Measurements from ENCODE around the gene KLHL24.
A peak's percentile ranks its signal among the peaks of the same experiment; 100 is the strongest.
"Not testable (repeated sequence)": the region's sequence is repeated elsewhere in the genome, so short reads cannot be mapped to it uniquely, and the experiment has no call there.

Gene KLHL24

DNA sequence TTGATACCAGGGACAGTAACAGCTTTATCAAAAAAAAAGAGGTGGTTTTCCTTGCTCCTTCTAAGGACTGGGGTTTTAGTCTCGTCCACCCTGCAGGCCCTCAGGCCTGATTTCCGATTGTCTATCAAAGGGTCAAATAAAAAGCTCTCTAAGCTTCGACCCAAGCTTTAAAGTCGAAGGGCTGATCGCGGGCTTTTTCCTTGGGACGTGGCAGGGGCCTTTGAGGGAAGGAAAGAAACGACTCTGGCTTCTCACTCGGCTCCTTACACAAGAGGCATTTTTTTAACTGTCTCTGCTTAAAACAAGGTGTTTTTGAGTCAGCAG lies 354 bp upstream of the KLHL24 start:
- Histone ChIP-seq H3K4me2 (ENCODE audit: low read length) (peak overlapping the region; percentile 74), H4K12ac (ENCODE audit: low read depth, low read length) (peak overlapping the region; percentile 56), H3K4me3 (ENCODE audit: low read depth, low read length) (peak overlapping the region; percentile 95), H3K14ac (ENCODE audit: low read length) (peak overlapping the region; percentile 33), H3K36me3 (ENCODE audit: control insufficient read depth in 1 of 2, insufficient read depth in 2 of 2, low read length in 2 of 2) (no peaks in the 10 kb centered on the region), H2BK12ac (ENCODE audit: low read length) (no peak overlapping the region), H4K8ac (ENCODE audit: low read depth, low read length) (peak overlapping the region; percentile 79), H3K79me1 (ENCODE audit: low read length) (peaks cover 11% of the 10 kb centered on the region), H3K23ac (ENCODE audit: low read length) (no peak overlapping the region), H4K91ac (ENCODE audit: low read depth, low read length) (peak overlapping the region; percentile 39), H2AK5ac (ENCODE audit: low read length) (no peak overlapping the region), H3K4me1 (ENCODE audit: control insufficient read depth in 1 of 2, insufficient read depth in 2 of 2, low read length in 2 of 2) (no peaks in the 10 kb centered on the region), H3K18ac (ENCODE audit: low read length) (no peak overlapping the region), H2BK5ac (ENCODE audit: low read depth, low read length, poor library complexity) (no peak overlapping the region), H2BK120ac (ENCODE audit: insufficient read depth, low read length, poor library complexity) (peak overlapping the region; percentile 48), H3K9me3 (ENCODE audit: insufficient read depth, low read depth, low read length) (no peaks in the 10 kb centered on the region), H3K27ac (ENCODE audit: low read depth, low read length) (no peak overlapping the region), H3K4ac (ENCODE audit: low read depth, low read length) (no peak overlapping the region), H2AFZ (ENCODE audit: insufficient read depth, low read length, poor library complexity) (peak overlapping the region; percentile 50), H3K9ac (ENCODE audit: low read length) (no peak overlapping the region), H3K27me3 (ENCODE audit: insufficient read depth, low read length) (no peaks in the 10 kb centered on the region), H3K79me2 (ENCODE audit: control insufficient read depth, insufficient read depth, low read length, poor library complexity) (peaks cover 8% of the 10 kb centered on the region)
- no CpG with 5 or more reads among the region's 9 CpGs for WGBS (ENCODE audit: extremely low coverage, insufficient coverage, insufficient read length)
- DNase-seq, result no peak

GRCh38 chr3:183636221-183637105 lies 1.0 kb downstream of the KLHL24 start:
- peak overlapping the region; percentile 68 for H2BK120ac ChIP-seq (ENCODE audit: insufficient read depth, low read length, poor library complexity)
- H2BK12ac ChIP-seq (ENCODE audit: low read length), result no peak overlapping the region
- H3K9me3 ChIP-seq (ENCODE audit: insufficient read depth, low read depth, low read length), result no peaks in the 10 kb centered on the region
- peak overlapping the region; percentile 95 for H3K4me3 ChIP-seq (ENCODE audit: low read depth, low read length)
- peak overlapping the region; percentile 9 for H4K12ac ChIP-seq (ENCODE audit: low read depth, low read length)
- peak overlapping the region; percentile 67 for H3K9ac ChIP-seq (ENCODE audit: low read length)
- no peak overlapping the region for H2AK5ac ChIP-seq (ENCODE audit: low read length)
- peak overlapping the region; percentile 60 for H3K27ac ChIP-seq (ENCODE audit: low read depth, low read length)
- peak overlapping the region; percentile 70 for H3K4ac ChIP-seq (ENCODE audit: low read depth, low read length)
- peak overlapping the region; percentile 74 for H3K4me2 ChIP-seq (ENCODE audit: low read length)
- peaks cover 8% of the 10 kb centered on the region for H3K79me2 ChIP-seq (ENCODE audit: control insufficient read depth, insufficient read depth, low read length, poor library complexity)
- H3K18ac ChIP-seq (ENCODE audit: low read length), result peak overlapping the region; percentile 72
- no peaks in the 10 kb centered on the region for H3K36me3 ChIP-seq (ENCODE audit: control insufficient read depth in 1 of 2, insufficient read depth in 2 of 2, low read length in 2 of 2)
- H3K14ac ChIP-seq (ENCODE audit: low read length), result peak overlapping the region; percentile 83
- H2AFZ ChIP-seq (ENCODE audit: insufficient read depth, low read length, poor library complexity), result peak overlapping the region; percentile 85
- H3K79me1 ChIP-seq (ENCODE audit: low read length), result peaks cover 11% of the 10 kb centered on the region
- H3K23ac ChIP-seq (ENCODE audit: low read length), result no peak overlapping the region
- peak overlapping the region; percentile 69 for H4K91ac ChIP-seq (ENCODE audit: low read depth, low read length)
- no peaks in the 10 kb centered on the region for H3K27me3 ChIP-seq (ENCODE audit: insufficient read depth, low read length)
- peak overlapping the region; percentile 46 for H4K8ac ChIP-seq (ENCODE audit: low read depth, low read length)
- H3K4me1 ChIP-seq (ENCODE audit: control insufficient read depth in 1 of 2, insufficient read depth in 2 of 2, low read length in 2 of 2), result no peaks in the 10 kb centered on the region
- peak; percentile 91 to 95 for DNase-seq
- peak overlapping the region; percentile 91 for H2BK5ac ChIP-seq (ENCODE audit: low read depth, low read length, poor library complexity)
- no CpG with 5 or more reads among the region's 84 CpGs for WGBS (ENCODE audit: extremely low coverage, insufficient coverage, insufficient read length)

- Histone ChIP-seq H3K9me3 (ENCODE audit: insufficient read depth, low read depth, low read length) (no peaks in the 10 kb centered on the region), H2AK5ac (ENCODE audit: low read length) (no peak overlapping the region), H3K4me3 (ENCODE audit: low read depth, low read length) (peak overlapping the region; percentile 83), H3K9ac (ENCODE audit: low read length) (peak overlapping the region; percentile 62), H2BK12ac (ENCODE audit: low read length) (no peak overlapping the region), H4K91ac (ENCODE audit: low read depth, low read length) (peak overlapping the region; percentile 20), H3K79me2 (ENCODE audit: control insufficient read depth, insufficient read depth, low read length, poor library complexity) (peaks cover 8% of the 10 kb centered on the region), H3K14ac (ENCODE audit: low read length) (no peak overlapping the region), H3K4ac (ENCODE audit: low read depth, low read length) (peak overlapping the region; percentile 19), H3K79me1 (ENCODE audit: low read length) (peaks cover 11% of the 10 kb centered on the region), H4K8ac (ENCODE audit: low read depth, low read length) (peak overlapping the region; percentile 46), H2AFZ (ENCODE audit: insufficient read depth, low read length, poor library complexity) (peak overlapping the region; percentile 48), H3K4me1 (ENCODE audit: control insufficient read depth in 1 of 2, insufficient read depth in 2 of 2, low read length in 2 of 2) (no peaks in the 10 kb centered on the region), H3K4me2 (ENCODE audit: low read length) (peak overlapping the region; percentile 74), H3K27ac (ENCODE audit: low read depth, low read length) (no peak overlapping the region), H3K27me3 (ENCODE audit: insufficient read depth, low read length) (no peaks in the 10 kb centered on the region), H3K18ac (ENCODE audit: low read length) (no peak overlapping the region), H2BK120ac (ENCODE audit: insufficient read depth, low read length, poor library complexity) (no peak overlapping the region), H2BK5ac (ENCODE audit: low read depth, low read length, poor library complexity) (no peak overlapping the region), H3K36me3 (ENCODE audit: control insufficient read depth in 1 of 2, insufficient read depth in 2 of 2, low read length in 2 of 2) (no peaks in the 10 kb centered on the region), H4K12ac (ENCODE audit: low read depth, low read length) (peak overlapping the region; percentile 9), H3K23ac (ENCODE audit: low read length) (no peak overlapping the region)
- no CpG with 5 or more reads among the region's 6 CpGs for WGBS (ENCODE audit: extremely low coverage, insufficient coverage, insufficient read length)
- no peak for DNase-seq
These were observed 1.7 kb downstream of the KLHL24 start for GRCh38 chr3:183637106-183637486.

GRCh38 chr3:183637633-183638032 lies 2.2 kb downstream of the KLHL24 start:
- H2AK5ac ChIP-seq (ENCODE audit: low read length); H3K18ac ChIP-seq (ENCODE audit: low read length); H2BK12ac ChIP-seq (ENCODE audit: low read length); H3K27ac ChIP-seq (ENCODE audit: low read depth, low read length); H3K4me2 ChIP-seq (ENCODE audit: low read length); H3K36me3 ChIP-seq (ENCODE audit: control insufficient read depth in 1 of 2, insufficient read depth in 2 of 2, low read length in 2 of 2); H4K91ac ChIP-seq (ENCODE audit: low read depth, low read length); H2BK120ac ChIP-seq (ENCODE audit: insufficient read depth, low read length, poor library complexity); H3K9ac ChIP-seq (ENCODE audit: low read length); H2AFZ ChIP-seq (ENCODE audit: insufficient read depth, low read length, poor library complexity); H3K23ac ChIP-seq (ENCODE audit: low read length); DNase-seq; H3K9me3 ChIP-seq (ENCODE audit: insufficient read depth, low read depth, low read length); H4K12ac ChIP-seq (ENCODE audit: low read depth, low read length); H3K14ac ChIP-seq (ENCODE audit: low read length); H3K79me2 ChIP-seq (ENCODE audit: control insufficient read depth, insufficient read depth, low read length, poor library complexity); H3K27me3 ChIP-seq (ENCODE audit: insufficient read depth, low read length); H3K4me3 ChIP-seq (ENCODE audit: low read depth, low read length); H3K4me1 ChIP-seq (ENCODE audit: control insufficient read depth in 1 of 2, insufficient read depth in 2 of 2, low read length in 2 of 2); H4K8ac ChIP-seq (ENCODE audit: low read depth, low read length); H2BK5ac ChIP-seq (ENCODE audit: low read depth, low read length, poor library complexity): not testable (repeated sequence)
- WGBS (ENCODE audit: extremely low coverage, insufficient coverage, insufficient read length), result no CpG with 5 or more reads among the region's 14 CpGs
- peaks cover 11% of the 10 kb centered on the region for H3K79me1 ChIP-seq (ENCODE audit: low read length)
- H3K4ac ChIP-seq (ENCODE audit: low read depth, low read length), result peak overlapping the region; percentile 83

All from trophoblast cell (in vitro differentiated cells and primary cell).